Mesenchymal stem cell (in vitro differentiated cells and primary cell): ENCODE measurements around the gene ANXA6.
A peak's percentile ranks its signal among the peaks of the same experiment; 100 is the strongest.

Experiments used
- DNase-seq: peaks from one replicate; pipeline ENCODE4 v3.0.0-alpha.2; 2013
- H2AFZ ChIP-seq: one replicate; pipeline ENCODE4 v1.6.1; 2013; ENCODE audit warnings: low read depth, mild to moderate bottlenecking, control low read depth, inconsistent platforms, low read length, moderate library complexity
- H2AK5ac ChIP-seq: 2 replicates; pipeline ENCODE4 v1.6.1; 2013; ENCODE audit warnings: low read length, moderate library complexity, mild to moderate bottlenecking, inconsistent platforms; ENCODE audit not compliant: severe bottlenecking
- H2BK120ac ChIP-seq: one replicate; pipeline ENCODE4 v1.6.1; 2013; ENCODE audit warnings: low read depth, mild to moderate bottlenecking, inconsistent platforms, low read length, moderate library complexity
- H2BK12ac ChIP-seq, 2 experiments: one replicate each; pipeline ENCODE4 v1.6.1; 2013; ENCODE audit warnings: inconsistent platforms in 2 of 2, low read length in 2 of 2, mild to moderate bottlenecking in 2 of 2, moderate library complexity in 2 of 2, control low read depth in 1 of 2
- H2BK15ac ChIP-seq: one replicate; pipeline ENCODE4 v1.6.1; 2013; ENCODE audit warnings: mild to moderate bottlenecking, low read depth, inconsistent platforms; ENCODE audit not compliant: poor library complexity, severe bottlenecking
- H2BK5ac ChIP-seq: 2 replicates; pipeline ENCODE4 v1.6.1; 2013; ENCODE audit warnings: low read depth, mild to moderate bottlenecking, low read length, control low read depth, inconsistent platforms; ENCODE audit not compliant: poor library complexity, severe bottlenecking
- H3K14ac ChIP-seq, 2 experiments: one replicate each; pipeline ENCODE4 v1.6.1; 2013; ENCODE audit warnings: inconsistent platforms in 2 of 2, low read length in 2 of 2, control low read depth in 1 of 2, mild to moderate bottlenecking in 1 of 2, moderate library complexity in 1 of 2
- H3K18ac ChIP-seq, 2 experiments: one replicate each; pipeline ENCODE4 v1.6.1; 2013; ENCODE audit warnings: inconsistent platforms in 2 of 2, low read length in 2 of 2, control low read depth in 1 of 2, low read depth in 1 of 2, mild to moderate bottlenecking in 1 of 2
- H3K23ac ChIP-seq, 2 experiments: one replicate each; pipeline ENCODE4 v1.6.1; 2013; ENCODE audit warnings: inconsistent platforms in 2 of 2, low read length in 2 of 2, mild to moderate bottlenecking in 2 of 2, moderate library complexity in 2 of 2, control low read depth in 1 of 2
- H3K27ac ChIP-seq: 2 replicates; pipeline ENCODE4 v1.5.1; 2013; ENCODE audit warnings: mild to moderate bottlenecking, moderate library complexity, low read length, control low read depth, inconsistent platforms; ENCODE audit not compliant: poor library complexity, severe bottlenecking
- H3K27me3 ChIP-seq, 2 experiments: 2 replicates each; pipeline versions ENCODE4 v1.6.1 to v1.7.0; 2013; ENCODE audit warnings: low read length in 2 of 2, mild to moderate bottlenecking in 2 of 2, moderate library complexity in 2 of 2, control low read depth in 1 of 2, inconsistent platforms in 1 of 2; ENCODE audit not compliant: control insufficient read depth in 1 of 2, insufficient read depth in 1 of 2
- H3K36me3 ChIP-seq, 2 experiments: 2 replicates each; pipeline versions ENCODE4 v1.6.1 to v1.7.0; 2013; ENCODE audit warnings: low read length in 2 of 2, control low read depth in 1 of 2, inconsistent platforms in 1 of 2, low read depth in 1 of 2, mild to moderate bottlenecking in 1 of 2; ENCODE audit not compliant: insufficient read depth in 2 of 2, control insufficient read depth in 1 of 2
- H3K4ac ChIP-seq, 2 experiments: one replicate each; pipeline ENCODE4 v1.6.1; 2013; ENCODE audit warnings: inconsistent platforms in 2 of 2, low read length in 2 of 2, mild to moderate bottlenecking in 2 of 2, moderate library complexity in 2 of 2, control low read depth in 1 of 2, low read depth in 1 of 2
- H3K4me1 ChIP-seq: 2 replicates; pipeline ENCODE4 v1.6.1; 2013; ENCODE audit warnings: low read depth, low read length, control low read depth; ENCODE audit not compliant: control insufficient read depth, insufficient read depth
- H3K4me2 ChIP-seq: 2 replicates; pipeline ENCODE4 v1.6.1; 2013; ENCODE audit warnings: low read length, mild to moderate bottlenecking, inconsistent platforms; ENCODE audit not compliant: poor library complexity, severe bottlenecking
- H3K4me3 ChIP-seq, 2 experiments: 2 replicates each; pipeline versions ENCODE4 v1.5.1 to v1.7.0; 2013; ENCODE audit warnings: low read length in 2 of 2, mild to moderate bottlenecking in 2 of 2, control low read depth in 1 of 2, low read depth in 1 of 2; ENCODE audit not compliant: insufficient read depth in 1 of 2
- H3K79me1 ChIP-seq: replicated peaks from 2 replicates; pipeline ENCODE4 v1.6.1; 2013; ENCODE audit warnings: mild to moderate bottlenecking, control low read depth, low read length, inconsistent platforms; ENCODE audit not compliant: poor library complexity, severe bottlenecking
- H3K9ac ChIP-seq: 2 replicates; pipeline ENCODE4 v1.7.0; 2013; ENCODE audit warnings: mild to moderate bottlenecking, low read length, moderate library complexity
- H3K9me3 ChIP-seq: 2 replicates; pipeline ENCODE4 v1.7.0; 2013; ENCODE audit warnings: mild to moderate bottlenecking, low read length; ENCODE audit not compliant: control insufficient read depth
- H4K8ac ChIP-seq: one replicate; pipeline ENCODE4 v1.6.1; 2013; ENCODE audit warnings: inconsistent platforms, mild to moderate bottlenecking, low read length, moderate library complexity
- H4K91ac ChIP-seq: one replicate; pipeline ENCODE4 v1.6.1; 2013; ENCODE audit warnings: mild to moderate bottlenecking, low read length, inconsistent platforms
- WGBS: methylation state at CpG from one replicate; pipeline ENCODE4 v1.1.7; 2013; ENCODE audit warnings: mixed read lengths; 5-methylcytosine and 5-hydroxymethylcytosine counted together

Gene ANXA6

GRCh38 chr5:151097820-151098767 lies 59.5 kb downstream of the ANXA6 start:
- H3K4ac ChIP-seq, result no peak overlapping the region

GRCh38 chr5:151097061-151097460 lies 60.5 kb downstream of the ANXA6 start:
- Histone ChIP-seq H3K23ac (no peak overlapping the region), H4K91ac (no peak overlapping the region), H3K18ac (no peak overlapping the region), H3K27me3 (no peaks in the 10 kb centered on the region), H2BK15ac (no peak overlapping the region), H3K9ac (no peak overlapping the region), H3K4me3 (no peak overlapping the region), H3K79me1 (no peaks in the 10 kb centered on the region), H3K36me3 (peaks cover 34 to 36% of the 10 kb centered on the region in 2 experiments), H3K4me1 (peaks cover 28% of the 10 kb centered on the region), H3K4me2 (no peak overlapping the region), H3K14ac (no peak overlapping the region), H2AFZ (no peak overlapping the region), H3K4ac (no peak overlapping the region), H2AK5ac (no peak overlapping the region), H2BK120ac (no peak overlapping the region), H4K8ac (no peak overlapping the region), H3K9me3 (no peaks in the 10 kb centered on the region), H2BK12ac (peak overlapping the region in 1 of 2 experiments; percentile 15), H3K27ac (no peak overlapping the region), H2BK5ac (no peak overlapping the region)
- no peak for DNase-seq
- WGBS, result 91% methylated on average over 2 of the region's 6 CpGs

More at GRCh38 chr5:151097820-151098767, 59.5 kb downstream of the ANXA6 start:
- Histone ChIP-seq H2BK5ac (no peak overlapping the region), H3K27me3 (no peaks in the 10 kb centered on the region), H3K14ac (no peak overlapping the region), H2BK12ac (no peak overlapping the region), H2AFZ (no peak overlapping the region), H3K4me1 (peaks cover 25% of the 10 kb centered on the region), H3K36me3 (peaks cover 40 to 44% of the 10 kb centered on the region in 2 experiments), H3K18ac (no peak overlapping the region), H2BK120ac (no peak overlapping the region), H3K79me1 (no peaks in the 10 kb centered on the region), H2BK15ac (no peak overlapping the region), H3K9ac (no peak overlapping the region), H4K91ac (no peak overlapping the region), H3K23ac (no peak overlapping the region), H3K27ac (no peak overlapping the region), H2AK5ac (no peak overlapping the region), H3K4me2 (no peak overlapping the region), H4K8ac (no peak overlapping the region), H3K9me3 (no peaks in the 10 kb centered on the region), H3K4me3 (no peak overlapping the region)
- no peak for DNase-seq
- 95% methylated on average over 14 of the region's 16 CpGs for WGBS

- WGBS, result 84% methylated on average over 6 of the region's 6 CpGs
Measured at GRCh38 chr5:151096001-151096373, 61.6 kb downstream of the ANXA6 start.

GRCh38 chr5:151095341-151096000 lies 62.1 kb downstream of the ANXA6 start:
- Histone ChIP-seq H2AFZ (no peak overlapping the region), H2BK120ac (no peak overlapping the region), H3K27ac (peak overlapping the region; percentile 8), H4K91ac (peak overlapping the region; percentile 78), H3K36me3 (peaks cover 19 to 23% of the 10 kb centered on the region in 2 experiments), H3K4me3 (no peak overlapping the region), H2BK5ac (no peak overlapping the region), H2AK5ac (peak overlapping the region; percentile 33), H3K23ac (no peak overlapping the region), H4K8ac (peak overlapping the region; percentile 92), H2BK15ac (no peak overlapping the region), H3K4me2 (no peak overlapping the region), H3K4me1 (peaks cover 28% of the 10 kb centered on the region), H3K79me1 (no peaks in the 10 kb centered on the region), H3K9me3 (no peaks in the 10 kb centered on the region), H3K18ac (peak overlapping the region; percentile 80 to 91), H3K9ac (peak overlapping the region; percentile 2), H3K4ac (peak overlapping the region; percentile 51 to 88), H2BK12ac (no peak overlapping the region), H3K14ac (no peak overlapping the region), H3K27me3 (no peaks in the 10 kb centered on the region)
- DNase-seq, result peak; percentile 58
- 49% methylated on average over 5 of the region's 5 CpGs for WGBS

More at GRCh38 chr5:151096001-151096373, 61.6 kb downstream of the ANXA6 start:
- H3K27me3 ChIP-seq, result no peaks in the 10 kb centered on the region
- peak overlapping the region; percentile 78 for H4K91ac ChIP-seq
- H4K8ac ChIP-seq, result peak overlapping the region; percentile 92
- peak overlapping the region; percentile 52 to 91 for H2BK12ac ChIP-seq
- peaks cover 24 to 26% of the 10 kb centered on the region in 2 experiments for H3K36me3 ChIP-seq
- no peak overlapping the region for H3K4me2 ChIP-seq
- peak overlapping the region; percentile 34 for H2AK5ac ChIP-seq
- no peak overlapping the region for H2BK5ac ChIP-seq
- H3K9me3 ChIP-seq, result no peaks in the 10 kb centered on the region
- no peak overlapping the region for H3K9ac ChIP-seq
- H3K23ac ChIP-seq, result no peak overlapping the region
- no peak overlapping the region for H3K14ac ChIP-seq
- H2BK120ac ChIP-seq, result no peak overlapping the region
- H2BK15ac ChIP-seq, result no peak overlapping the region
- no peak for DNase-seq
- peaks cover 28% of the 10 kb centered on the region for H3K4me1 ChIP-seq
- H3K4ac ChIP-seq, result peak overlapping the region; percentile 51 to 88
- no peak overlapping the region for H2AFZ ChIP-seq
- no peak overlapping the region for H3K4me3 ChIP-seq
- no peak overlapping the region for H3K27ac ChIP-seq
- no peaks in the 10 kb centered on the region for H3K79me1 ChIP-seq
- H3K18ac ChIP-seq, result peak overlapping the region; percentile 48 to 80
